Astrocyte (in vitro differentiated cells and primary cell): Measurements from ENCODE around the gene PHLDA2.

Experiments
- CTCF ChIP-seq: IDR thresholded peaks from 2 replicates; pipeline ENCODE4 v1.5.1; 2011; ENCODE audit warnings: low read depth, mild to moderate bottlenecking, inconsistent platforms, low read length, moderate library complexity; ENCODE audit not compliant: insufficient read depth
- EZH2 ChIP-seq: IDR thresholded peaks from 2 replicates; pipeline ENCODE4 v1.6.1; 2012; ENCODE audit warnings: mild to moderate bottlenecking, low read length, inconsistent platforms; ENCODE audit not compliant: insufficient read depth

GRCh38 chr11:2880646-2881045, 48.6 kb downstream of the PHLDA2 start:
- TF ChIP-seq CTCF (no peak), EZH2 (no peak)
